ENCODE results near the gene GJA1.
A peak's percentile ranks its signal among the peaks of the same experiment; 100 is the strongest.

The GJA1 gene

DNA sequence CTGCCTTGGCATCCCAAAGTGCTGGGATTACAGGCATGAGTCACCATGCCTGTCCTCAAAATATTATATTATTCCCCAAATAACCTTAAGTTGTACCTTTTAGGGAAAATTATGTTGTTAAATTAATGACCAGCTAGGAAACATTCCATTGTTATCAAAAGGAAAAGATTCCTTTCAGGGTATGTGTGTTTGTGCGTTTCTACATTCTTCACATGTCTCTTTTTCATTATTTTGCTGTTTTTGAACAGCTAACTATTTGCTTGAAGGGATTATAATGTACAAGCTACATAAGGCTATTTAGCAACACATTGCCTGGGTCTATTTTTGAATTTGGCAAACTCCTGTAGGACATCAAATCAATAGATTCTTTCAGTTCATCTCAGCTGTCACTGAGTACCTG is 57.1 kb downstream of the GJA1 start:
- Histone ChIP-seq H3K9me3 (no peaks in the 10 kb centered on the region), H3K27me3 (no peaks in the 10 kb centered on the region), H3K4me3 (no peak overlapping the region), H3K27ac (peak overlapping the region in 1 of 2 donors; percentile 50), H3K36me3 (no peaks in the 10 kb centered on the region), H3K4me1 (peaks cover 0 to 21% (median 0%) of the 10 kb centered on the region in 4 donors)
- TF ChIP-seq, protein P1, sequence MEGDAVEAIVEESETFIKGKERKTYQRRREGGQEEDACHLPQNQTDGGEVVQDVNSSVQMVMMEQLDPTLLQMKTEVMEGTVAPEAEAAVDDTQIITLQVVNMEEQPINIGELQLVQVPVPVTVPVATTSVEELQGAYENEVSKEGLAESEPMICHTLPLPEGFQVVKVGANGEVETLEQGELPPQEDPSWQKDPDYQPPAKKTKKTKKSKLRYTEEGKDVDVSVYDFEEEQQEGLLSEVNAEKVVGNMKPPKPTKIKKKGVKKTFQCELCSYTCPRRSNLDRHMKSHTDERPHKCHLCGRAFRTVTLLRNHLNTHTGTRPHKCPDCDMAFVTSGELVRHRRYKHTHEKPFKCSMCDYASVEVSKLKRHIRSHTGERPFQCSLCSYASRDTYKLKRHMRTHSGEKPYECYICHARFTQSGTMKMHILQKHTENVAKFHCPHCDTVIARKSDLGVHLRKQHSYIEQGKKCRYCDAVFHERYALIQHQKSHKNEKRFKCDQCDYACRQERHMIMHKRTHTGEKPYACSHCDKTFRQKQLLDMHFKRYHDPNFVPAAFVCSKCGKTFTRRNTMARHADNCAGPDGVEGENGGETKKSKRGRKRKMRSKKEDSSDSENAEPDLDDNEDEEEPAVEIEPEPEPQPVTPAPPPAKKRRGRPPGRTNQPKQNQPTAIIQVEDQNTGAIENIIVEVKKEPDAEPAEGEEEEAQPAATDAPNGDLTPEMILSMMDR (IDR thresholded peaks at IDR 0.05), result no peak
- no peak for DNase-seq
- intact Hi-C loops (cut with DNase I; ENCODE audit: low total_unique reads), result no loop called here

DNA sequence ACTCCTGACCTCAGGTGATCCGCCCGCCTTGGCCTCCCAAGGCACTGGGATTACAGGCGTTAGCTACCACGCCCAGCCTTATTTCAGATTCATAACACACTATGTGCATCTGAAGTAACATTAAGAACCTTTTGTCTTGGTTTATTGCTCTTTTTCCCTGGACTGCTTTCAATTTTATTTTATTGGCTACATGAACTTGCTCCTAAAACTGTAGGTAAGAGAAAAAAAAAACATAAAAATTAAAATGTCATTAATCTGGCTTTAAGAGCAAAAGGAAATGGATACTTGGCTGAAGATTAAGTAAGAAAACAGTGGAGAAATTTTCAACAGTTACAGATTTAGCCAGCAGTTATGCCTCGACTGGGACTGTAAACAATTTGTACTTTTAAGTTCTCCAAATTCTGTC is 62.5 kb downstream of the GJA1 start:
- H3K27ac ChIP-seq, result peak overlapping the region; percentile 39 to 45
- H3K4me3 ChIP-seq, result no peak overlapping the region
- intact Hi-C loops (cut with DNase I; ENCODE audit: low total_unique reads), result no loop called here

DNA sequence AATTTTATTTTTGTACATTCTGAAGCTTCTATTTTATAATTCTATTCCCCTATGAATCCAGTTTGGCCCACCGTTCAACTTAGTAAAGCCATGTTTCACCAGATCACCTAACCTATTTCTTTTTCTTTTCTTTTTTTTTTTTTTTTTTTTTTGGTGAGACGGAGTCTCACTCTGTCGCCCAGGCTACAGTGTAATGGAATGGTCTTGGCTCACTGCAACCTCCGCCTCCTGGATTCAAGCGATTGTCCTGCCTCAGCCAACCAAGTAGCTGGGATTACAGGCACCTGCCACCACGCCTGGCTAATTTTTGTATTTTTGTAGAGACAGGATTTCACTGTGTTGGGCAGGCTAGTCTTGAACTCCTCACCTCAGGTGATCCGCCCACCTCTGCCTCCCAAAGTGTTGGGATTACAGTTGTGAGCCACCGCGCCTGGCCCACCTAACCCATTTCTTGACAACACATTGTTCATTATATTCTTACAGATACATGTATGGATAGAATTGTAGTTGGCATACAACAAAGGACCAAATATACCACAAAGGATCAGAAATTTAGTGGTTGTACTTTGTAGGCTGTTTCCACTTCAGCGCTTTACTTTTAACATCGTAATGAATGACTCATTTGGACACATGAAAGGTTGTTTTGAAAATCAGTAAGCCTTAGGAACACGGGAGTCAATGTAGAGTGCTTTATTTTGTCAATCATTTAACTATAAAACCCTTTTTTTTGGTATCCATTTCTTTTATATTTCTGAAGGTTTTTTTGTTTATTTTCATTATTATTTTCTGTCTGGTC is 63.2 kb downstream of the GJA1 start:
- intact Hi-C loops (cut with DNase I; ENCODE audit: low total_unique reads), result no loop called here
- TF ChIP-seq, protein P1 (IDR thresholded peaks at IDR 0.05), result no peak
- DNase-seq, result no peak
- H3K27me3 ChIP-seq, result no peaks in the 10 kb centered on the region
- no peaks in the 10 kb centered on the region for H3K36me3 ChIP-seq
- H3K27ac ChIP-seq, result peak overlapping the region; percentile 39 to 45
- H3K4me1 ChIP-seq, result peaks cover 0 to 18% (median 0%) of the 10 kb centered on the region in 4 donors
- H3K9me3 ChIP-seq, result no peaks in the 10 kb centered on the region
- no peak overlapping the region for H3K4me3 ChIP-seq

More for the DNA sequence above, 62.5 kb downstream of the GJA1 start:
- TF ChIP-seq, protein P1 (IDR thresholded peaks at IDR 0.05), result no peak
- Histone ChIP-seq H3K9me3 (no peaks in the 10 kb centered on the region), H3K27me3 (no peaks in the 10 kb centered on the region), H3K4me1 (peaks cover 0 to 16% (median 0%) of the 10 kb centered on the region in 4 donors), H3K36me3 (no peaks in the 10 kb centered on the region)
- no peak for DNase-seq

All from tibial artery (tissue), 4 donors.